HFFc6 (cell line): ENCODE measurements around the gene SRCIN1. TPM values are rescaled to one million over a fixed set of nuclear protein-coding genes. Genes with fewer than 3 reads are reported as not detected.

ENCODE experiments used
- DNase-seq: peaks from one replicate; pipeline ENCODE4 v3.0.0-alpha.2; 2018
- H3K27ac Mint-ChIP-seq: 2 replicates; pipeline ENCODE4 v1.8.0; 2020; ENCODE audit warnings: mild to moderate bottlenecking, mixed read lengths
- H3K27me3 Mint-ChIP-seq: 2 replicates; pipeline ENCODE4 v1.8.0; 2021; ENCODE audit warnings: mild to moderate bottlenecking, moderate library complexity, mixed read lengths; ENCODE audit not compliant: insufficient read depth
- H3K36me3 Mint-ChIP-seq: 2 replicates; pipeline ENCODE4 v1.8.0; 2021; ENCODE audit warnings: low read depth, mixed read lengths
- H3K4me1 Mint-ChIP-seq: 2 replicates; pipeline ENCODE4 v1.8.0; 2020; ENCODE audit warnings: low read depth, mixed read lengths
- H3K4me3 Mint-ChIP-seq: 2 replicates; pipeline ENCODE4 v1.8.0; 2020; ENCODE audit warnings: mild to moderate bottlenecking, moderate library complexity, mixed read lengths
- H3K9me3 Mint-ChIP-seq: 2 replicates; pipeline ENCODE4 v1.8.0; 2020; ENCODE audit warnings: mild to moderate bottlenecking, mixed read lengths
- total RNA-seq, 6 experiments: library from RNA; stranded (reverse); fragmentation: NEBNext Ultra II Directional; extraction: Animal tissue kit (Norgen Biotek cat#: 25700); gene quantifications; 2 replicates in 1 of 6; 3 replicates in 5 of 6; pipeline ENCODE4 v1.2.3, GENCODE V29; 2021
- TF ChIP-seq, protein P1 (sequence below): fragments of 200-600 bp; sonication (generic); IDR thresholded peaks from 2 replicates; pipeline ENCODE4 v1.5.0; 2021; ENCODE audit warnings: antibody characterized with exemption, mild to moderate bottlenecking

SRCIN1 gene
- total RNA-seq, 6 experiments from 2014 or later: not detected

GRCh38 chr17:38572669-38573365 is 32.9 kb downstream of the SRCIN1 start:
- no peaks in the 10 kb centered on the region for H3K9me3 Mint-ChIP-seq
- H3K27ac Mint-ChIP-seq: no peak overlapping the region
- no peak overlapping the region for H3K4me3 Mint-ChIP-seq
- no peaks in the 10 kb centered on the region for H3K36me3 Mint-ChIP-seq
- peaks cover 64% of the 10 kb centered on the region for H3K27me3 Mint-ChIP-seq
- DNase-seq: no peak
- TF ChIP-seq, protein P1, sequence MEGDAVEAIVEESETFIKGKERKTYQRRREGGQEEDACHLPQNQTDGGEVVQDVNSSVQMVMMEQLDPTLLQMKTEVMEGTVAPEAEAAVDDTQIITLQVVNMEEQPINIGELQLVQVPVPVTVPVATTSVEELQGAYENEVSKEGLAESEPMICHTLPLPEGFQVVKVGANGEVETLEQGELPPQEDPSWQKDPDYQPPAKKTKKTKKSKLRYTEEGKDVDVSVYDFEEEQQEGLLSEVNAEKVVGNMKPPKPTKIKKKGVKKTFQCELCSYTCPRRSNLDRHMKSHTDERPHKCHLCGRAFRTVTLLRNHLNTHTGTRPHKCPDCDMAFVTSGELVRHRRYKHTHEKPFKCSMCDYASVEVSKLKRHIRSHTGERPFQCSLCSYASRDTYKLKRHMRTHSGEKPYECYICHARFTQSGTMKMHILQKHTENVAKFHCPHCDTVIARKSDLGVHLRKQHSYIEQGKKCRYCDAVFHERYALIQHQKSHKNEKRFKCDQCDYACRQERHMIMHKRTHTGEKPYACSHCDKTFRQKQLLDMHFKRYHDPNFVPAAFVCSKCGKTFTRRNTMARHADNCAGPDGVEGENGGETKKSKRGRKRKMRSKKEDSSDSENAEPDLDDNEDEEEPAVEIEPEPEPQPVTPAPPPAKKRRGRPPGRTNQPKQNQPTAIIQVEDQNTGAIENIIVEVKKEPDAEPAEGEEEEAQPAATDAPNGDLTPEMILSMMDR: no peak
- H3K4me1 Mint-ChIP-seq: peaks cover 6% of the 10 kb centered on the region; the same call in 1 of the 2 replicates

- Mint-ChIP-seq H3K27ac (no peak overlapping the region), H3K27me3 (peaks cover 65% of the 10 kb centered on the region), H3K9me3 (no peaks in the 10 kb centered on the region), H3K4me3 (no peak overlapping the region), H3K4me1 (peaks cover 6% of the 10 kb centered on the region; the same call in 1 of the 2 replicates), H3K36me3 (no peaks in the 10 kb centered on the region)
- no peak for DNase-seq
- TF ChIP-seq, protein P1: no peak
Observed at GRCh38 chr17:38571833-38572668, 33.7 kb downstream of the SRCIN1 start.

- H3K9me3 Mint-ChIP-seq: no peaks in the 10 kb centered on the region
- no peaks in the 10 kb centered on the region for H3K36me3 Mint-ChIP-seq
- TF ChIP-seq, protein P1: no peak
- H3K4me3 Mint-ChIP-seq: no peak overlapping the region
- H3K4me1 Mint-ChIP-seq: no peaks in the 10 kb centered on the region
- no peak overlapping the region for H3K27ac Mint-ChIP-seq
- H3K27me3 Mint-ChIP-seq: peaks cover 76% of the 10 kb centered on the region
- no peak for DNase-seq
Observed at GRCh38 chr17:38569701-38570512, 35.8 kb downstream of the SRCIN1 start.

GRCh38 chr17:38568845-38569510 is 36.8 kb downstream of the SRCIN1 start:
- Mint-ChIP-seq H3K27me3 (peaks cover 75% of the 10 kb centered on the region), H3K4me3 (no peak overlapping the region), H3K4me1 (no peaks in the 10 kb centered on the region), H3K9me3 (no peaks in the 10 kb centered on the region), H3K27ac (no peak overlapping the region), H3K36me3 (no peaks in the 10 kb centered on the region)
- no peak for DNase-seq
- TF ChIP-seq, protein P1: no peak

DNA sequence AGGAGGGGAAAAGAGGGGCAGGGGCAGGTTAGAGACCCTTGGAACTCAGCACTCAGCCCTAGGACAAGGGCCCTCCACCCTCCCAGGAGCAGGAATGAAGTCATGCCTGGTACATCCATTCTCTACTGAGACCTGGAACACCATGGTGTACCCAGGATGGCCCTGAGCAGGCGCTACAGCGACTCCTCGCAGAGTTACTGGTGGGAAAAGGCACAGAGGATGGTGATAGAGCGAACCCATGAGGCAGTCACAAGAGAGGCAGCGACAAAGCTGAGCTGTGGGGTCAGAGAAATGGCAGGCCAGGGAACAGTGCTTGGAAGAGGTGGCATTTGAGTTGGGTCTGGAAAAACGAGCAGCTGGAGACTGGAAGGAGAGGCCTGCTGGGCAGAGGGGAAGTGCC is 37.5 kb downstream of the SRCIN1 start:
- no peak for DNase-seq
- Mint-ChIP-seq H3K27me3 (peaks cover 69% of the 10 kb centered on the region), H3K9me3 (no peaks in the 10 kb centered on the region), H3K4me3 (no peak overlapping the region), H3K4me1 (no peaks in the 10 kb centered on the region), H3K27ac (no peak overlapping the region), H3K36me3 (no peaks in the 10 kb centered on the region)
- TF ChIP-seq, protein P1: no peak
